OCI-M2 (cell line): ENCODE data around the gene MDN1.
"Not testable (repeated sequence)": the region's sequence is repeated elsewhere in the genome, so short reads cannot be mapped to it uniquely, and the experiment has no call there.

Experiments used
- DNase-seq: peaks from one replicate; lab custom pipeline; 2025; ENCODE audit not compliant: unreplicated experiment; lab: John Stamatoyannopoulos, UW

MDN1 gene

GRCh38 chr6:89819336-89820130 lies at the start of gene MDN1:
Gene MDN1 (minus strand): TSS chr6:89819794. CDS start chr6:89819607, 187 bp downstream.
- peak; percentile 72 for DNase-seq

GRCh38 chr6:89866024-89866678 lies 46.6 kb upstream of the MDN1 start:
- DNase-seq, result no peak

GRCh38 chr6:89862698-89863097 lies 43.1 kb upstream of the MDN1 start:
- no peak for DNase-seq

- DNase-seq, result no peak
These were observed 42.7 kb upstream of the MDN1 start for GRCh38 chr6:89862273-89862672.

- DNase-seq, result no peak
These were observed 40.1 kb upstream of the MDN1 start for GRCh38 chr6:89859744-89860143.

GRCh38 chr6:89858041-89858440 lies 38.4 kb upstream of the MDN1 start:
- DNase-seq, result no peak

GRCh38 chr6:89853068-89853467 lies 33.5 kb upstream of the MDN1 start:
- no peak for DNase-seq

- not testable (repeated sequence) for DNase-seq
These were observed 27.9 kb upstream of the MDN1 start for GRCh38 chr6:89847513-89847912.

GRCh38 chr6:89843070-89843469 lies 23.5 kb upstream of the MDN1 start:
- DNase-seq, result no peak

- no peak for DNase-seq
These were observed 22.6 kb upstream of the MDN1 start for GRCh38 chr6:89842228-89842627.

- DNase-seq, result no peak
These were observed 20.9 kb upstream of the MDN1 start for GRCh38 chr6:89840538-89840937.

GRCh38 chr6:89836639-89837222 lies 17.1 kb upstream of the MDN1 start:
- DNase-seq, result no peak

GRCh38 chr6:89834884-89835792 lies 15.5 kb upstream of the MDN1 start:
- DNase-seq, result no peak

GRCh38 chr6:89830170-89830809 lies 10.7 kb upstream of the MDN1 start:
- no peak for DNase-seq

GRCh38 chr6:89829472-89830169 lies 10.0 kb upstream of the MDN1 start, which contains the start of gene CASP8AP2:
Gene CASP8AP2 (plus strand): TSS chr6:89829880.
- DNase-seq, result peak; percentile 97

- no peak for DNase-seq
These were observed 9.4 kb upstream of the MDN1 start for GRCh38 chr6:89828988-89829471.

GRCh38 chr6:89828475-89828987 lies 8.9 kb upstream of the MDN1 start:
- DNase-seq, result not testable (repeated sequence)

GRCh38 chr6:89826029-89826528 lies 6.5 kb upstream of the MDN1 start:
- DNase-seq, result no peak

GRCh38 chr6:89818977-89819335 lies 638 bp downstream of the MDN1 start:
- peak; percentile 66 for DNase-seq
